Liver (tissue), 3 donors: ENCODE data around the gene DIP2C.

ENCODE experiments used
- CTCF ChIP-seq: fragments of 150-350 bp; IDR thresholded peaks from 2 replicates; pipeline ENCODE4 v1.5.1; 2017; ENCODE audit warnings: improper control_type of control experiment, low read depth, low read length; ENCODE audit not compliant: missing input control
- EGR1 ChIP-seq, 2 donors: IDR thresholded peaks; 2 replicates each; pipeline ENCODE4 v1.6.1; 2016 to 2018; ENCODE audit warnings: antibody characterized with exemption in 2 of 2, low read depth in 2 of 2
- GABPA ChIP-seq, 2 donors: IDR thresholded peaks in 1 of 2; conservative IDR thresholded peaks in 1 of 2; 2 replicates each; pipeline ENCODE4 v1.6.1; 2016; ENCODE audit warnings: antibody characterized with exemption in 2 of 2, mild to moderate bottlenecking in 1 of 2, moderate library complexity in 1 of 2
- HNF4G ChIP-seq: IDR thresholded peaks from 2 replicates; pipeline ENCODE4 v1.6.1; 2016; ENCODE audit warnings: antibody characterized with exemption
- REST ChIP-seq: IDR thresholded peaks from 2 replicates; pipeline ENCODE4 v1.6.1; 2016; ENCODE audit warnings: antibody characterized with exemption, mild to moderate bottlenecking
- SP1 ChIP-seq: IDR thresholded peaks from 2 replicates; pipeline ENCODE4 v1.6.1; 2018; ENCODE audit warnings: antibody characterized with exemption, mild to moderate bottlenecking
- YY1 ChIP-seq: IDR thresholded peaks from 2 replicates; pipeline ENCODE4 v1.6.1; 2016; ENCODE audit warnings: antibody characterized with exemption, mild to moderate bottlenecking
- TF ChIP-seq, protein P1 (sequence below): IDR thresholded peaks from 2 replicates; pipeline ENCODE4 v1.6.1; 2016; ENCODE audit warnings: antibody characterized with exemption
- TF ChIP-seq, protein P2 (sequence below): IDR thresholded peaks from 2 replicates; pipeline ENCODE4 v1.6.1; 2016; ENCODE audit warnings: antibody characterized with exemption
- donor health status: healthy.
- donor health status: healthy.

- TF ChIP-seq, protein P1, sequence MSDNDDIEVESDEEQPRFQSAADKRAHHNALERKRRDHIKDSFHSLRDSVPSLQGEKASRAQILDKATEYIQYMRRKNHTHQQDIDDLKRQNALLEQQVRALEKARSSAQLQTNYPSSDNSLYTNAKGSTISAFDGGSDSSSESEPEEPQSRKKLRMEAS, result no peak
- TF ChIP-seq CTCF (no peak), HNF4G (no peak), REST (no peak), YY1 (no peak), GABPA (IDR thresholded peaks at IDR 0.05 in 1 of 2, conservative IDR thresholded peaks at IDR 0.05 in 1 of 2) (no peak), EGR1 (IDR thresholded peaks at IDR 0.05; ENCODE audit: low read depth in 2 of 2) (no peak), SP1 (no peak)
- TF ChIP-seq, protein P2, sequence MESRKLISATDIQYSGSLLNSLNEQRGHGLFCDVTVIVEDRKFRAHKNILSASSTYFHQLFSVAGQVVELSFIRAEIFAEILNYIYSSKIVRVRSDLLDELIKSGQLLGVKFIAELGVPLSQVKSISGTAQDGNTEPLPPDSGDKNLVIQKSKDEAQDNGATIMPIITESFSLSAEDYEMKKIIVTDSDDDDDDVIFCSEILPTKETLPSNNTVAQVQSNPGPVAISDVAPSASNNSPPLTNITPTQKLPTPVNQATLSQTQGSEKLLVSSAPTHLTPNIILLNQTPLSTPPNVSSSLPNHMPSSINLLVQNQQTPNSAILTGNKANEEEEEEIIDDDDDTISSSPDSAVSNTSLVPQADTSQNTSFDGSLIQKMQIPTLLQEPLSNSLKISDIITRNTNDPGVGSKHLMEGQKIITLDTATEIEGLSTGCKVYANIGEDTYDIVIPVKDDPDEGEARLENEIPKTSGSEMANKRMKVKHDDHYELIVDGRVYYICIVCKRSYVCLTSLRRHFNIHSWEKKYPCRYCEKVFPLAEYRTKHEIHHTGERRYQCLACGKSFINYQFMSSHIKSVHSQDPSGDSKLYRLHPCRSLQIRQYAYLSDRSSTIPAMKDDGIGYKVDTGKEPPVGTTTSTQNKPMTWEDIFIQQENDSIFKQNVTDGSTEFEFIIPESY, result no peak
Observed at GRCh38 chr10:636016-636730, 53.3 kb downstream of the DIP2C start.
